Sciatic nerve (tissue), 2 donors: ENCODE data around the gene DLGAP3. TPM values are rescaled to one million over a fixed set of nuclear protein-coding genes. Genes with fewer than 3 reads are reported as not detected.
"Not testable (repeated sequence)": the region's sequence is repeated elsewhere in the genome, so short reads cannot be mapped to it uniquely, and the experiment has no call there.

Experiments
- ATAC-seq: fragments of 200-7000 bp; cut with Tn5 transposase; one replicate; pipeline ENCODE4 v1.9.1; 2020; ENCODE audit warnings: mild to moderate bottlenecking, moderate library complexity
- DNase-seq: peaks from one replicate; pipeline ENCODE4 v3.0.0-alpha.2; 2020; ENCODE audit warnings: low spot score
- intact Hi-C: fragments of 100-400 bp; cut with DNase I; formaldehyde crosslinking; loops from one replicate; pipeline ENCODE4 v1.14.2; 2022
- total RNA-seq: library from RNA; stranded (reverse); fragmentation: NEBNext Ultra II Directional; extraction: Animal tissue kit (Norgen Biotek cat#: 25700); gene quantifications from one replicate; pipeline ENCODE4 v1.2.1, GENCODE V29; 2021
- donor health status: DM: no; HTN: no; CAD: no.
- donor health status: DM: no; HTN: no; CAD: no.

DLGAP3 gene, protein sequence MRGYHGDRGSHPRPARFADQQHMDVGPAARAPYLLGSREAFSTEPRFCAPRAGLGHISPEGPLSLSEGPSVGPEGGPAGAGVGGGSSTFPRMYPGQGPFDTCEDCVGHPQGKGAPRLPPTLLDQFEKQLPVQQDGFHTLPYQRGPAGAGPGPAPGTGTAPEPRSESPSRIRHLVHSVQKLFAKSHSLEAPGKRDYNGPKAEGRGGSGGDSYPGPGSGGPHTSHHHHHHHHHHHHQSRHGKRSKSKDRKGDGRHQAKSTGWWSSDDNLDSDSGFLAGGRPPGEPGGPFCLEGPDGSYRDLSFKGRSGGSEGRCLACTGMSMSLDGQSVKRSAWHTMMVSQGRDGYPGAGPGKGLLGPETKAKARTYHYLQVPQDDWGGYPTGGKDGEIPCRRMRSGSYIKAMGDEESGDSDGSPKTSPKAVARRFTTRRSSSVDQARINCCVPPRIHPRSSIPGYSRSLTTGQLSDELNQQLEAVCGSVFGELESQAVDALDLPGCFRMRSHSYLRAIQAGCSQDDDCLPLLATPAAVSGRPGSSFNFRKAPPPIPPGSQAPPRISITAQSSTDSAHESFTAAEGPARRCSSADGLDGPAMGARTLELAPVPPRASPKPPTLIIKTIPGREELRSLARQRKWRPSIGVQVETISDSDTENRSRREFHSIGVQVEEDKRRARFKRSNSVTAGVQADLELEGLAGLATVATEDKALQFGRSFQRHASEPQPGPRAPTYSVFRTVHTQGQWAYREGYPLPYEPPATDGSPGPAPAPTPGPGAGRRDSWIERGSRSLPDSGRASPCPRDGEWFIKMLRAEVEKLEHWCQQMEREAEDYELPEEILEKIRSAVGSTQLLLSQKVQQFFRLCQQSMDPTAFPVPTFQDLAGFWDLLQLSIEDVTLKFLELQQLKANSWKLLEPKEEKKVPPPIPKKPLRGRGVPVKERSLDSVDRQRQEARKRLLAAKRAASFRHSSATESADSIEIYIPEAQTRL
- 0.36 TPM for total RNA-seq

DNA sequence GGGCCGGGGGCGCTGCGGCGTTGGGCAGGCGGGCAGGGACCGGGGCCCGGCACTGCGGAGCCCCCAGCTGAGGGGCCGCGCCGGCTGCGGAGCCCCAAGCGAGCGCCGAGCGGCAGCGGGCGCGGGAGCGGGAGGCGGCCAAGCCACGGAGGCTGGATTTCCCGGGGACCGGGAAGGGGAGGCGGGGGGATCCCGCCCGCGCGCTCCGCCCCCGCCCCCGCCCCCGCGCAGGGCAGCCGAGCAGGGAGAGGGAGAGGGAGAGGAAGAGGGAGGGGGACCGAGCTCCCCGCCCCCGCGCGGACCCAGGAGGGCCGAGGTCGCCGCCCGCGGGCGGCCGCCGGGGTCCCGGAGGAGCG, at the start of gene DLGAP3:
Gene DLGAP3 (minus strand): TSS at position 154 of the 356 bp plus-strand sequence. CDS start 24,267 bp downstream, outside the sequence.
- no peak for ATAC-seq
- intact Hi-C loops = no loop called here
- DNase-seq = no peak

DNA sequence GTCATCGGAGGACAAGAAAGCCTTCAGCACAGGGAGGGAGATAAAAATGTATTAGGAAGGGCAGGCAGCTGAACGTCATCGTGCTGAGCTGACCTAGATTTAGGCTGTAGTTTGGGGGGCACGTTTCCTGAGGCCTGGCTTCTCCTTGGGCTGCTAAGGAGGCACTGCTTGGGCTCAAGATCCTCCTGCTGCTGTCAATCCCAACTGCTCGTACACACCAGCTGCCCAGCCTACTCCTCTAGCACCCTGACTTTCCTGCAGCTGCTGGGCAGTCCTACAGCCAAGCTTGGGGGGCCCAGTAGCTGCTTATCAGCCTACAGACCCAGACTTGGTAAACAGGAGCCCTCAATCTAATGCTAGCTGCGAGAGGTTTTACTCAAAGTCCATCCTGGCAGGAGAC, 49.5 kb upstream of the DLGAP3 start:
- intact Hi-C loops = no loop called here
- DNase-seq = no peak
- no peak for ATAC-seq

DNA sequence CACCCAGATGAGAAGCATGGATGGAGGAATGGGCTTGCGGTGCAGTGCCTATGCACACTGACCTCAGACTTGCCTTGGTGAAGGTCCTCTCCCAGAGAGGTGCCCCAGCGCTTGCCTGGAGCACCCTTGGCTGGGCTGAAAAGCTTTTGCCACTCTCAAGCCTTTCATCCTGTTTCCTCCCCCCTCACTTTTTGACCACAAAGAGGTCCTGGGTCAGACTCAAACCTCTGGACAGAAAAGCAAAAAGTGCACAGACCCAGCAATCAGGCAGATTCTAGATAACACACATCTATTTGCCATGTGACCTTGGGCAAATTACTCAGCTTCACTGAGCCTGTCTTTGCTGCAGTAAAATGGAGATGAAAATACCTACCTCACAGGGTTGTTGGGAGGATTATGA, 48.4 kb upstream of the DLGAP3 start:
- intact Hi-C loops = loop anchor here (2.0 kb wide), 1 partner anchor 53 kb away; no protein-coding TSS in a partner anchor
- DNase-seq = no peak
- ATAC-seq = no peak

DNA sequence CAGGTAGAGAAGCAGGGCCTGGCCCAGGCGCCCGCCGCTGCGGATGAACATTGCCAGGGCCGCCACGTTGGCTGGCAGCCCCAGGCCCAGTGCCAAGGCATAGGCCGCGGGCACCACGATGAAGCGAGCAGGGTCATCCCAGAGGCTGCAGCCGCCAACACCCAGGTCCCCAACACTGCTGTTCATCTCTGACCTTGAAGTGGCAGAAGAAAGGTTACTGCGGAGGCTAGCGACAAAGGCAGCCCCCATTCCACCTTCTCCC, 47.7 kb upstream of the DLGAP3 start:
- ATAC-seq (no peak), DNase-seq (no peak)
- intact Hi-C loops = loop anchor here (2.0 kb wide), 1 partner anchor 52 kb away; no protein-coding TSS in a partner anchor

DNA sequence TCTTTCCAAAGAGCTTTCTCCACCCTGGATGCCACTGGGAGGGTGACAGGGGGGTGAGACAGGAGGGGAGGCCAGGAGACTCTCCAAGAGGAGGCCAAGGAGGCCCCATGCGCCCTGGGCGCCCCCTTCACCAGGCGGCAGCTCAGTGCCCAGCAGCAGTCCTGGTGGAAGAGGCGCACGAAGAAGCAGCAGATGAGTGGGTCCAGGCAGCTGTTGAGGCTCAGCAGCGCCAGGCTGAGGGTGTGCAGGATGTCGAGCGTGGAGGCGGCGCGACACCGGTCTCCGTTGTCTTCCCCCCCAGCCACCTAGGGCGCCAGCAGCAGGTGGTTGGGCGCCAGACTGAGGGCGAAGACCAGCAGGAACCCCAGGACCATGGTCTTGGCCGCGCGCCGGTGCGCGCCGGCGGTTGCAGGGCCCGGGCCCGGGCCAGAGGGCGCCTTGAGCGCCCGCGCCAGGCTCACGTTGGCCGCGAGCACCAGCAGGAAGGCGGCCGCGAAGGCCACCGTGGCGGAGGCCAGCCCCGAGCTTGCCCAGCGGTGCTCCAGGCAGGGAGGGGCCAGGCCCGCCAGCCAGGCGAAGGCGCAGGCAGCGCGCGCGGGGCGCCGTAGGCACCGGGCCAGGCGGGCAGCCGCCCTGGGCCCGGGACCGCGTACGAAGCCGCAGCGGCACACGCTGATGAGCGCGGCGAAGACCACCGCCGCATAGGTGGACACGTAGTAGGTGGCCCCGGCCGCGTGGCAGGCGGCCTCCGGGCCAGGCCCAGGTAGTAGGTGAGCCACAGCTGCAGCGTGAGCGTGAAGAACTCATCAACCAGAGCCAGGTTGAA, 47.1 kb upstream of the DLGAP3 start:
- DNase-seq (no peak), ATAC-seq (no peak)
- intact Hi-C loops = loop anchor here (2.0 kb wide), 1 partner anchor 52 kb away; no protein-coding TSS in a partner anchor

DNA sequence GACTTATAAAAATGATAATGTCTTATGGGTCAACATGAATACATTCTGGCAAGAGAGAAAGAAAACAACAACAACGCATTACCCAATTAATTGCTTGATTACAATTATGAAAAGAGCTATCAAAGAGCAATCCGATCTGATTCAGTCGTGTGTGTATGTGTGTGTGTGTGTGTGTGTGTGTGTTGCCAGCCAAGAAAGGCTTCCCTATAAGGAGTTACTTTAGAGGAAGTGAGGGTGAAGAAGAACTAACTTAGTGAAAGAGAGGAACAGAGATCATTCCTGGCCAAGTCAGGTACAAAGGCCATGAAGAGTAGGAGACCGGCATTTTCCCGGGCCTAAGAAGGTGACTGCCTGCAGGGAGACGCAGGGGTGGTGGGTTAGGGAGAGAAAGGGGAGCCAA, 46.3 kb upstream of the DLGAP3 start:
- no peak for ATAC-seq
- intact Hi-C loops = loop anchor here (2.0 kb wide), 1 partner anchor 51 kb away; no protein-coding TSS in a partner anchor
- DNase-seq = no peak

DNA sequence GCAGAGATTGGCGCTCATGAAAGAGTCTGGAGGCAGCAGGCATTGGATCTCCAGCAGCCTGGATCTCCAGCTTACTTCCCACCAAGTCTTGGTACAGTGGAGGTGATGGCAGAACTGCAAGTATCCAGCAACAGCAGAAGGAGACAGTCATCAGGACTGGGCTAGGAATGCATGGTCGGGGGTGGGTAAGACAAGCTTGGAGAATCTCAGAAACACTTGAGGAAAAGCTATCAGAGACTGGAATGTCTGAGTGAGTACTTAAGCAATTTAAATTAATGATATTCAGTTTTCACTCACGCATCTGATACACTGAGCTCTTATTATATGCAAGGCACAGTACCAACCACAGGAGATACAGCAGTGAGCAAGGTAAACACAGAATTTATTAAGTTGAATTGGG, 45.9 kb upstream of the DLGAP3 start:
- ATAC-seq (no peak), DNase-seq (no peak)
- intact Hi-C loops = no loop called here

DNA sequence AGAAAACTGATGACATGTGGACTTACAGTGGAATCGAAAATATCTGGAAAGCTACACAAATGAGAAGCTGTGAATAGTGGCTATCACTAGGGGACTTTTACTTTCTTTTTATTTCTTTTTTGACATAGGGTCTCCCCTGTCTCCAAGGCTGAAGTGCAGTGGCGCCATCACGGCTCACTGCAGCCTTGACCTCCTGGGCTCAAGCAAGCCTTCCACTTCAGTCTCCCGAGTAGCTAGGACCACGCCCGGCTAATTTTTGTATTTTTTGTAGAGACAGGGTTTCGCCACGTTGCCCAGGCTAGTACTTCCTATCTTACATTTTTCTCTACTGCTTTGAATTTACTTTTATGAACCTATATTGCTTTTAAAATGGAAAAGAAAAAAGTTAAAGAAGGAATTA, 45.2 kb upstream of the DLGAP3 start:
- DNase-seq (no peak), ATAC-seq (no peak)
- intact Hi-C loops = no loop called here

DNA sequence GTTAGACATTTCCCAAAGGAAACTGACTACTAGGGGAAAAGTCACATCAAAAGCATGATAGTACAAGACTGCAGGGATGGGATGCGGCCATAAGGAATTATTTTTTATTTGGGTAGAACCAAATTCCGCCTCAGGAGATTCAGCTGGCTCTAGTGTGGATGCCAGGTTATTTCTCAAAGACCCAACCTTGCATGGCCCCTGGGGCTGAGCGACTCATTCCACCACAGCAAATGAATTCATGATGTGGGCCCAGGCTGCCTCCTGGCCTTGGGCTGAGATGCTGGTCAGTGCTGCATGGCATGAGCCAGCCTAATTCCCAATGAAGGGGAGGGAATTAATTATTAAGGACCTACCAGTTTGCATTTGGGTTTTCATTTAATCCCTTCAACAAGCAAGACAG, 43.9 kb upstream of the DLGAP3 start:
- ATAC-seq = no peak
- intact Hi-C loops = no loop called here
- DNase-seq = no peak

DNA sequence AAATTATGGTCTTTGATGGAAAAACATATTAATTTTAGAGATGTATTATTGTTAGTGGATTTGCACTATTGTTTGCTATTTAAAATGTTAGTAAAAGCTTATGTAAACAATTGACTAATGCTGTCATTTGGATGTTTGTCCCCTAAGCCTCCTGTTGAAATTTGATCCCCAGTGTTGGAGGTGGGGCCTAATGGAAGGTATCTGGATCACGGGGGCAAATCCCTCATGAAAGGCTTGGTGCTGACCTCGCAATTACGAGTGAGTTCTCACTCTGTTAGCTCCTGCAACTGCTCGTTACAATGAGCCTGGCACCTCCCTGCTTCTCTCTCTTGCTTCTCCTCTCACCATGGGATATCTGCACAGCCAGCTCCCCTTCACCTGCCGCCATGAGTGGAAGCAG, 41.4 kb upstream of the DLGAP3 start:
- intact Hi-C loops = no loop called here
- ATAC-seq (no peak), DNase-seq (no peak)

DNA sequence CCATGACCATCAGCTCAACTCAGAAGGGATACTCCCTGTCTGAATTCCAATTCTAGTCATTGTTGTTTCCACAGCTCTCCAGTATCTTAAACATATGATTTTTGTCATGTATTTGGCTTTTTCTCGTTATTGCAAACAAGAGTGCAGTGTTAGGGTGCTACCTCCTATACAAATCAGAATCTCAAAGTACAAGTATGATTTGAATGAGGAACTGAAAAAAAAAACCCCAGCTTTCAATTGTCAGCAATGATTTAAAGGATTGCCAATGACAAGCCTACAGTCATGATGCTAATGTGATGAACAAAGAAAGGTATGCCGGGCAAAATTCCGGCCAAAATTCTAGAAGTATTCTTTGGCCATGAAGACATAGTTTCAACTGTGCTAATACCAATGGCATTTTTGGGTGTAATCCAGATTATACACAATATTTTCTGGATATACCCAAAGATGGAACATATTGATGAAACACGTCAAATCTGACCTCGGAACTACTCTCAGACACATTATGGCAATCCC, 40.8 kb upstream of the DLGAP3 start:
- intact Hi-C loops = no loop called here
- no peak for ATAC-seq

DNA sequence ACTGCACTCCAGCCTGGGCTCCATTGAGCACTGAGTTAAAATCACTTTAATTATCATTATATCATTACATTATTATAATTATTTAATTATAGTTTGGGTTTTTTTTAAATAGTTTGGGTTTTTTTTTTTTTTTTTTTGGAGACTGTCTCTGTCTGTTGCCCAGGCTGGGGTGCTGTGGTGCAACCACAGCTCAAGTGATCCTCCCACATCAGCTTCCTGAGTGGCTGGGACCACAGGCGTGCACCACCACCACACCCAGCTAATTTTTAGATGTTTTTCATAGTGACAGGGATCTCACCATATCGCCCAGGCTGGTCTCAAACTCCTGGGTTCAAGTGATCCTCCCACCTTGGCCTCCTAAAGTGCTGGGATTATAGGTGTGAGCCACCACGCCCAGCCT, 38.8 kb upstream of the DLGAP3 start:
- ATAC-seq, DNase-seq, intact Hi-C loops: not testable (repeated sequence)

More for the DNA sequence above, 40.8 kb upstream of the DLGAP3 start:
- no peak for DNase-seq

DNA sequence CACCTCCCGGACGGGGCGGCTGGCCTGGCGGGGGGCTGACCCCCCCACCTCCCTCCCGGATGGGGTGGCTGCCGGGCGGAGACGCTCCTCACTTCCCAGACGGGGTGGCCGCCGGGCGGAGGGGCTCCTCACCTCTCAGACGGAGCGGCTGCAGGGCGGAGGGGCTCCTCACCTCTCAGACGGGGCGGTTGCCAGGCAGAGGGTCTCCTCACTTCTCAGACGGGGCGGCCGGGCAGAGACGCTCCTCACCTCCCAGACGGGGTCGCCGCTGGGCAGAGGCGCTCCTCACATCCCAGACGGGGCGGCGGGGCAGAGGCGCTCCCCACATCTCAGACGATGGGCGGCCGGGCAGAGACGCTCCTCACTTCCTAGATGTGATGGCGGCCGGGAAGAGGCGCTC, 38.2 kb upstream of the DLGAP3 start:
- intact Hi-C loops, ATAC-seq, DNase-seq: not testable (repeated sequence)

DNA sequence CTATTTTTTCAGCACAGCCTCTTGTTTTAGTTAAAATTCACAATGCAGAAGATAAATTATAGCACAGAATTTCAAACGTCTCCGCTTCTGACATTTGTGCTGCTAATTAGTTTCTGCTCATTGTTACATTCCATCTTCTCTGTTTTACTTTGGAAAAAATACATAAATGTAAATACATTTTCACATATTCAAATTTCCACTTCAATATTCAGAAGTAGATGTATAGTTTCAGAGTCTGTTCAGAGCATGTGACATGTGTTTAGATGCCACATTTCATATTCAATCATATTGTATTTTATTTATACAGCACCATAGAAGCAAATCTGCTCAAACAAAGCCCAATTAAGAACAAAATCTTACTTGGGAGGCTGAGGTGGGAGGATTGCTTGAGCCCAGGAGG, 36.1 kb upstream of the DLGAP3 start:
- no peak for DNase-seq
- intact Hi-C loops = no loop called here
- no peak for ATAC-seq

DNA sequence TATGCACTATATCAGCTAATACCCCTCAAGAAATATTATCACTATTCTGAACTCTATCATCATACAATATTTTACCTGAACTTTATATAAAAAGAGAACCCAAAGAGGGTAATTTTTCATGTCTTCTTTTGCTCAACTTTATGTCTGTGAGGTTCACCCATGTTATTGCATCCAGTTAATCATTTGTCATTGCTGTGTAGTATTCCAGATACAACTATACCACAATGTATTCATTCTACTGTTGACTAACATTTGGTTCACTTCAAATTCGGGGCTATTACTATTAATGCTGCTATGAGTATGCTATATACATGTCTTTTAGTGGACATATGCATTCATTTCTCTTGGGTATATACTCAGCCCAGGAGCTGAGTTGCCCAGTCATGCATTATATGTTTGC, 21.0 kb upstream of the DLGAP3 start:
- ATAC-seq (no peak), DNase-seq (no peak)
- intact Hi-C loops = no loop called here

DNA sequence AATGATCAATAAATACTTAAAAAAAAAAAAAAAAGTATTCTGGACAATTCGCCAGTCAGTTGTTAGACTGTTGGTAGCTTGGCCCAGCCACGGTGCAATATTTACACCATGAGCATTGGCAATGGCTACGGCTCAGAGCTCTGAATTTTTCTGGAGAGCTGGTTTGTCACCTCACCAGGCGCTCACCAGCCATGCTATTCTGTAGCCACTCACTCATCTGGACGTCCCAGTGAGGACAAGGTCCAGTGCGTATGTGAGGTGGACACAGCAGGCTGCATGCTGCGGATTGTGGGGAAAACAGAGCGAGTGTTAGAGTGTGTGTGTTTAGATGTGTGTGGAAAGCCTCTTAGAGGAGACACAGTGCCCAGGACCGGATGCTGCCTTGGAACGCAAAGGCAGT, 19.3 kb upstream of the DLGAP3 start:
- intact Hi-C loops, ATAC-seq, DNase-seq: not testable (repeated sequence)

DNA sequence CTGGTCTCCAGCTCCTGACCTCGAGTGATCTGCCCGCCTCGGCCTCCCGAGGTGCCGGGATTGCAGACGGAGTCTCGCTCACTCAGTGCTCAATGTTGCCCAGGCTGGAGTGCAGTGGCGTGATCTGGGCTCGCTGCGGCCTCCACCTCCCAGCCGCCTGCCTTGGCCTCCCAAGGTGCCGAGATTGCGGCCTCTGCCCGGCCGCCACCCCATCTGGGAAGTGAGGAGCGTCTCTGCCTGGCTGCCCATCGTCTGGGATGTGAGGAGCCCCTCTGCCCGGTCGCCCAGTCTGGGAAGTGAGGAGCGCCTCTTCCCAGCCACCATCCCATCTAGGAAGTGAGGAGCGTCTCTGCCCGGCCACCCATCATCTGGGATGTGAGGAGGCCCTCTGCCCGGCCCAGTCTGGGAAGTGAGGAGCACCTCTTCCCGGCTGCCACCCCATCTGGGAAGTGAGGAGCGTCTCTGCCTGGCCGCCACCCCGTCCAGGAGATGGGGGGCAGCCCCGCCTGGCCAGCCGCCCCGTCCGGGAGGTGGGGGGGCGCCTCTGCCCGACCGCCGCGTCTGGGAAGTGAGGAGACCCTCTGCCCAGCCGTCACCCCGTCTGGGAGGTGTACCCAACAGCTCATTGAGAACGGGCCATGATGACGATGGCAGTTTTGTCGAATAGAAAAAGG, 18.3 kb upstream of the DLGAP3 start:
- intact Hi-C loops, DNase-seq, ATAC-seq: not testable (repeated sequence)

DNA sequence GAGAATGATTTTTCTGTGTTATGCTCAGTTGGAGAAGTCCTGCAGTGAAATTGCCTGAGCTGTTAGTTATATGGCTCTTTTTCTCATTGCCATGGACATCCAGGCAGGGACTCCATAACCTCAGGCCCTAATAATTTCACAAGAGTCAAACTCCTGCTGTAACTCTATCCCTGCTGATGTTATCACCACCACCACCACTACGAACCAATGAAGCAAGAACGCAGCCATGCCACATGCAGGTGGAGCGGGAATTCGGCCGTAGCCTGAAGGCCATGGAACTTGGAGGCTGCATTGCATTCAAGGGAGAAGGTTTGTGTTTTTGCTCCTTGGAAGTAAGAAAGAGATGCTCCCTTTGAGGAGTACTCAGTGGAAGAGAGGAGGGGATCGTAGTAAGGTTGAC, 16.8 kb upstream of the DLGAP3 start:
- ATAC-seq (no peak), DNase-seq (no peak)
- intact Hi-C loops = no loop called here
